GM12874 (cell line): Measurements from ENCODE around the gene FNDC10.

Source experiments
- TF ChIP-seq, protein P1 (sequence below): IDR thresholded peaks from 2 replicates; pipeline ENCODE4 v1.5.1; 2011; ENCODE audit warnings: low read depth, mild to moderate bottlenecking, control low read depth, low read length, moderate library complexity; ENCODE audit not compliant: insufficient read depth

Gene FNDC10

DNA sequence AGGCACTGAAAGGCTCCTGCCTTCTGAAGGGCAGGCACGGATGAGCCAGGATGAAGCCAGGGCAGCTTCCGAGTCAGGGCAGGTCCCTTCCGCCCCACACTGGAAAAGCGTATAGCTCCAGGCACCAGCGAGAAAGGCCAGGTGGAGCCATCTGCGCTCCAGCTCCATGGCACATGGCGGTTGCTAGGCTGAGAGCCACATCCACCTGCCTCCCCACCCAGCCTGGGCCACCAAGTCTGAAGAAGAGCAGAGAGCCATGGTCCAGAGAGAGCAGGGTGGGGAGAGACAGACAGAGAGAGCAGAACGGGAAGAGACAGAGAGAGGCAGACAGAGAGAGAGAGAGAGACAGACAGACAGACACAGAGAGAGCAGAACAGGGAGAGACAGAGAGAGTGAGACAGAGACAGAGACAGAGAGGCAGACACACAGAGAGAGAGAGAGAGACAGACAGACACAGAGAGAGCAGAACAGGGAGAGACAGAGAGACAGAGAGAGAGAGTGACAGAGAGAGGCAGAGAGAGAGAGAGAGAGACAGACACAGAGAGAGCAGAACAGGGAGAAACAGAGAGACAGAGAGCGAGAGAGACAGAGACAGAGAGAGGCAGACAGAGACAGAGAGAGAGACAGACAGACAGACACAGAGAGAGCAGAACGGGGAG, 5.2 kb downstream of the FNDC10 start:
- TF ChIP-seq, protein P1, sequence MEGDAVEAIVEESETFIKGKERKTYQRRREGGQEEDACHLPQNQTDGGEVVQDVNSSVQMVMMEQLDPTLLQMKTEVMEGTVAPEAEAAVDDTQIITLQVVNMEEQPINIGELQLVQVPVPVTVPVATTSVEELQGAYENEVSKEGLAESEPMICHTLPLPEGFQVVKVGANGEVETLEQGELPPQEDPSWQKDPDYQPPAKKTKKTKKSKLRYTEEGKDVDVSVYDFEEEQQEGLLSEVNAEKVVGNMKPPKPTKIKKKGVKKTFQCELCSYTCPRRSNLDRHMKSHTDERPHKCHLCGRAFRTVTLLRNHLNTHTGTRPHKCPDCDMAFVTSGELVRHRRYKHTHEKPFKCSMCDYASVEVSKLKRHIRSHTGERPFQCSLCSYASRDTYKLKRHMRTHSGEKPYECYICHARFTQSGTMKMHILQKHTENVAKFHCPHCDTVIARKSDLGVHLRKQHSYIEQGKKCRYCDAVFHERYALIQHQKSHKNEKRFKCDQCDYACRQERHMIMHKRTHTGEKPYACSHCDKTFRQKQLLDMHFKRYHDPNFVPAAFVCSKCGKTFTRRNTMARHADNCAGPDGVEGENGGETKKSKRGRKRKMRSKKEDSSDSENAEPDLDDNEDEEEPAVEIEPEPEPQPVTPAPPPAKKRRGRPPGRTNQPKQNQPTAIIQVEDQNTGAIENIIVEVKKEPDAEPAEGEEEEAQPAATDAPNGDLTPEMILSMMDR, result no peak

DNA sequence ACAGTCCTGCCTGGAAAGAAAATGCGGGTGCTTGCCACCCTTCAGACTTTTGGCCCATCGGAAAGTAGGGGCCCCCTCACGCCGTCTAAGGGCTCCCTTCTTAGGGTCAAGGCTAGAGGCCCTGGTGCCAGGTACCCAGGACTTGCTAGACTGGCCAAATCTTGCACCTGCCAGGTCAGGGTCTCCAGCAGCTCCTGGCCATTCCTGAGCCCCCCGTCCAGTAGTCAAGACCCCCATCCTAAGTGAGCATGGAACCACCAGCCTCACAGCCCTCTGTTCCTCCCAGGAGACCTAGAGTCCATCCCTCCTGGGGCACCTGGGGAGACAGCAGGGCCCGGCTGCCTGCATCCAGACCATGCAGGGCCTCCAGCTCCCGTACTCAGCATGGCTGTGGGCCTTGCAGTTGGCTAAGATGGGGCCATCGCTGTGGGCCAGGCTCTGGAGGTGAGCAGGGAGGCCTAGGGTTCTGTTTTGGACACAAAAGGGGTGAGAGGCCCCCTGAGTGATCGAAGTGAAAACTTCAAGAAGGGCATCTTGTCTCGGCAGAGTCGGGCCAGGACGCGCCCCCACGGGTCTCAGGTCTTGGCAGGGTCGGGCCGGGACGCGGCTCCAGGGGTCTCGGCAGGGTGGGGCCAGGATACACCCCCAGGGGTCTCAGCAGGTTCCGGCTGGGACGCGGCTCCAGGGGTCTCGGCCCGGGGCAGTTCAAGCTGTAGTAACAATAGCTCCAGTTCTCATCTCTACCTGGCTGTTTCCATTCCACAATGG, 5.9 kb downstream of the FNDC10 start:
- TF ChIP-seq, protein P1, result no peak

DNA sequence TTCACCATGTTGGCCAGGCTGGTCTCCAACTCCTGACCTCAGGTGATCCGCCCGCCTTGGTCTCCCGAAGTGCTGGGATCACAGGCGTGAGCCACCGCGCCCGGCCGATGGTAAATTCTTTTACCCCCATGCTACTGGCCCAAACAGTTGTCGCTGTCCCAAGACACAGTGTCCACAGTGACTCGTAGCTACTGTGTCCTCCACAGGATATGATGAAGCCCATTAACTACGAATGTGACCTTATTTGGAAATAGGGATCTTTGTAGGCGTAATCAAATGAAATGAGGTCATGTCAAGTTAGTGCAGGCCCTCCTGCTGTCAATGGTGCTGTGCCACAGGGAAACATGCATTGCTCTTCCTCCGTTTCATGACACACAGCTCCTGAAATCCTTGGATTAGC, 8.5 kb downstream of the FNDC10 start:
- TF ChIP-seq, protein P1, result no peak

DNA sequence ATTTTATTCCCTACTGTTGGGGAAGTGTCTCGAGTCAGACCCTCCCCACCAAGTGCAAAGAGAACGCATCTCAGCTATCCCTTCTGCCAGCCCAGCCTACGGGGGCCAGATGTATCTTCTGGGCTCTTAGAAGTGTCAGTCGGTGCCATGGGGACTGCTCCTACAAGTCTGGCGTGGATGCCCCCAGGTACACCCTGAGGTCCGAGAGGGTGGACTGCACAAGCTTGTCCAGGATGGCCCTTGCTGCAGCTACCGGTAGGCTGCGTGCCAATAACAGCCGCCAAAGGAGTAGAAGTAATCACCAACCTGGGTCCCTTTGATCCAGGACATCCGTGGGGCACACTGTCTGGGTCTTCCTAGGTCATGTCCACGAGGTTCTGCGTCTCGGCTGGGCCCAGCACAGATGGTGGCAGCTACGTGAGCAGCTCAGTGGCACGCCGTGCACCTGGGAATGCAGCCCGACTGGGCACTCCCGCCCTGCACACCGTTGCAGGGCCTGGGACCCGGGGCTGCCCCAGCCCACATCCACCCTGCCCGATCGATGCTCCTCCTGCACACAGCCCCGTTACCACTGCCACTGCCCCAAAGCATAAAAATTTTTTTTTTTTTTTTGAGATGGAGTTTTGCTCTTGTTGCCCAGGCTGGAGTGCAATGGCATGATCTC, 16.5 kb downstream of the FNDC10 start:
- TF ChIP-seq, protein P1, result no peak

GRCh38 chr1:1582585-1583346, 17.2 kb downstream of the FNDC10 start:
- TF ChIP-seq, protein P1, result no peak

GRCh38 chr1:1578371-1578940, 21.5 kb downstream of the FNDC10 start:
- TF ChIP-seq, protein P1, result no peak
